Erythroblast (primary cell): Measurements from ENCODE around the gene FGF5.

Experiments used
- GATA1 ChIP-seq: IDR thresholded peaks from 2 replicates; pipeline ENCODE4 v1.6.1; 2011; ENCODE audit warnings: low read depth, mild to moderate bottlenecking, control low read depth, low read length, moderate library complexity
- POLR2A ChIP-seq: IDR thresholded peaks from 2 replicates; pipeline ENCODE4 v1.6.1; 2011; ENCODE audit warnings: mild to moderate bottlenecking, low read length

GRCh38 chr4:80295826-80296225, 29.4 kb downstream of the FGF5 start:
- no peak for TF ChIP-seq POLR2A
- no peak for TF ChIP-seq GATA1
